DMS 273 (cell line): ENCODE measurements around the gene ZNF699.
"Not testable (repeated sequence)": the region's sequence is repeated elsewhere in the genome, so short reads cannot be mapped to it uniquely, and the experiment has no call there.

Source experiments
- DNase-seq: peaks from one replicate; lab custom pipeline; 2025; ENCODE audit not compliant: unreplicated experiment; lab: John Stamatoyannopoulos, UW

The ZNF699 gene

GRCh38 chr19:9309139-9309973 is at the start of gene ZNF699:
Gene ZNF699 (minus strand): TSS chr19:9309838. CDS start chr19:9305119, 4,719 bp downstream.
- peak; percentile 99 for DNase-seq

GRCh38 chr19:9354651-9355050 is 45.0 kb upstream of the ZNF699 start:
- DNase-seq = no peak

GRCh38 chr19:9353011-9353410 is 43.4 kb upstream of the ZNF699 start:
- DNase-seq = no peak

- no peak for DNase-seq
Measured at GRCh38 chr19:9352505-9352904, 42.9 kb upstream of the ZNF699 start.

GRCh38 chr19:9348671-9349070 is 39.0 kb upstream of the ZNF699 start:
- no peak for DNase-seq

GRCh38 chr19:9348253-9348652 is 38.6 kb upstream of the ZNF699 start:
- no peak for DNase-seq

GRCh38 chr19:9345005-9345404 is 35.4 kb upstream of the ZNF699 start:
- no peak for DNase-seq

GRCh38 chr19:9342610-9343304 is 33.1 kb upstream of the ZNF699 start:
- DNase-seq = peak; percentile 17

- DNase-seq = no peak
Measured at GRCh38 chr19:9329999-9330398, 20.4 kb upstream of the ZNF699 start.

- DNase-seq = no peak
Measured at GRCh38 chr19:9324584-9324962, 14.9 kb upstream of the ZNF699 start.

- peak; percentile 98 for DNase-seq
Measured at GRCh38 chr19:9323919-9324583, 14.4 kb upstream of the ZNF699 start, which contains the start of gene ZNF559. Gene ZNF559 (plus strand): TSS chr19:9324179. CDS start chr19:9338550, 14,371 bp downstream.

GRCh38 chr19:9323557-9323918 is 13.9 kb upstream of the ZNF699 start:
- peak; percentile 91 for DNase-seq

GRCh38 chr19:9322201-9322600 is 12.6 kb upstream of the ZNF699 start:
- not testable (repeated sequence) for DNase-seq

GRCh38 chr19:9321756-9322155 is 12.1 kb upstream of the ZNF699 start:
- not testable (repeated sequence) for DNase-seq

GRCh38 chr19:9321338-9321737 is 11.7 kb upstream of the ZNF699 start:
- DNase-seq = no peak

- no peak for DNase-seq
Measured at GRCh38 chr19:9313756-9314155, 4.1 kb upstream of the ZNF699 start.

- peak; percentile 98 for DNase-seq
Measured at GRCh38 chr19:9309974-9310446, 372 bp upstream of the ZNF699 start.

GRCh38 chr19:9308091-9308770 is 1.4 kb downstream of the ZNF699 start:
- DNase-seq = peak; percentile 19

GRCh38 chr19:9306443-9306842 is 3.2 kb downstream of the ZNF699 start:
- no peak for DNase-seq

GRCh38 chr19:9296336-9296735 is 13.3 kb downstream of the ZNF699 start:
- no peak for DNase-seq

- no peak for DNase-seq
Measured at GRCh38 chr19:9295411-9295849, 14.2 kb downstream of the ZNF699 start.
